PC-3 (cell line): Measurements from ENCODE around the gene MICU1.

Experiments used
- CTCF ChIP-seq: fragments of 300-600 bp; sonication (generic); conservative IDR thresholded peaks from 2 replicates; pipeline ENCODE4 v1.5.1; 2017; ENCODE audit warnings: antibody characterized with exemption, low read depth, mild to moderate bottlenecking, low read length
- EZH2phosphoT487 ChIP-seq: fragments of 300-600 bp; sonication (generic); IDR thresholded peaks from 2 replicates; pipeline ENCODE4 v1.6.1; 2018; ENCODE audit warnings: mild to moderate bottlenecking, antibody characterized with exemption, low read length, borderline replicate concordance

- TF ChIP-seq CTCF (no peak), EZH2phosphoT487 (no peak)
Measured at GRCh38 chr10:72419241-72419640, 206.6 kb downstream of the MICU1 start.
